Activated CD4-positive, CD25-positive, alpha-beta regulatory T cell (primary cell): Measurements from ENCODE around the gene USP15.

Experiments
- DNase-seq, 4 experiments: peaks; one replicate each; lab custom pipeline; 2025; lab: John Stamatoyannopoulos, UW

Gene USP15

DNA sequence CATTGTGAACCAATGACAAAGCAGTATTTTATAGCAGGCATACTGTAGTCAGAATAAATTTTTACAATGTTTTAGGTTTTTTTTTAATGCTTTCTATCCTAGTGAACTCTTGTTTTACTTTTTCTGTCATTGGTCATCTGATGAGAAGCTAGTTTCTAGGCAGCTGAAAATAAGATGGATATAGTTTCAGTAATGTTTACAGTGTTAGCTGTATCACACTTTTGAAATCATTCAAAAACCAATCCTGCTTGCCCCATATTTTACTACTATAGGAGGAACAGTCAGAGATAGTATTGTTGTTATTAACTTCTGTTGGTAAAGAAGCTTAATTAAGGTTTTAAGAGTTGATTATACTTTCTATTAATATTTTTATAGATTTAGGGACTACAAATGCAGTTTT lies 24.5 kb downstream of the USP15 start:
- no peak for DNase-seq

DNA sequence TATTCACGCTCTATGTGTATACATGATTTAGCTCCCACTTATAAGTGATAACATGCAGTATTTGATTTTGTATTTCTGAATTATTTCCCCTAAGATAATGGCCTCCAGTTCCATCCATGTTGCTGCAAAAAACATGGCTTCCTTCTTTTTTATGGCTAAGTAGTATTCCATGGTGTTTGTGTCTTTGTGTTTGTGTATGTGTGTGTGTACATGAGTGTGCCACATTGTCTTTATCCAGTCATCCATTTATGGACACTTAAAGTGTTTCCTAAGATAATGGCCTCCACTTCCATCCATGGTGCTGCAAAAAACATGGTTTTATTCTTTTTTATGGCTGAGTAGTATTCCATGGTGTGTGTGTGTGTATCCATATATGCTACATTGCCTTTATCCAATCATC lies 25.1 kb downstream of the USP15 start:
- DNase-seq = no peak

DNA sequence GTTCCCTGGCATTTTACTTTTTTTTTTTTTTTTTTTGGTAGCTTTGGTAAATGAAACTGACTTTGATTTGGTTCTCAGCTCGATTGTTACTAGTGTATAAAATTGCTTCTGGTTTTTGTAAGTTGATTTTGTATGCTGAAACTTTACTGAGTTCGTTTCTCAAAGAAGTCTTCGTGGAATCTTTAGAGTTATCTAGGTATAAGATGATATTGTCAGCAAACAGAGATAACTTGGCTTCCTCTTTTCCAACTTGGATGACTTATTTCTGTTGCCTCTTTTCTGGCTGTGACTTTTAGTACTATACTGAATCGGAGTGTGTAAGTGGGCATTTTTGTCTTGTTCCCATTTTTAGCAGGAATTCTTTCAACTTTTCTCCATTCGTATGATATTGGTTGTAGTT lies 28.1 kb downstream of the USP15 start:
- no peak for DNase-seq

DNA sequence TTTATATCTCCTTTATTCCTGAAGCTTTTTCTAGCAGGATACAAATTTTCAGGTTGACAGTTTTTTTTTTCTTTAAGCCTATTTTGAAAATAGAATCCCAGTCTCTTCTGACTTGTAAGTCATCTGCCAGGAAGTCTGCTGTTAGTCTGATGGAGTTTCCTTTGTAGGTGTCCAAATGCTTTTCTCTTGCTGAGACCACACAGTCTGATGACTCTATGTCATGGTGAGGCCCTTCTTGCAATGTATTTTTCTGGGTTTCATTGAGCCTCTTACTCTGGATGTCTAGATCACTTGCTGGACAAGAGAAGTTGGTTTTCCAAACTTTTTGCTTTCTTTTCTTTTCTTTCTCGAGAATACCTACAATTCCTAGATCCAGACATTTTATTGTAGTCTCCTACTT lies 30.6 kb downstream of the USP15 start:
- no peak for DNase-seq

DNA sequence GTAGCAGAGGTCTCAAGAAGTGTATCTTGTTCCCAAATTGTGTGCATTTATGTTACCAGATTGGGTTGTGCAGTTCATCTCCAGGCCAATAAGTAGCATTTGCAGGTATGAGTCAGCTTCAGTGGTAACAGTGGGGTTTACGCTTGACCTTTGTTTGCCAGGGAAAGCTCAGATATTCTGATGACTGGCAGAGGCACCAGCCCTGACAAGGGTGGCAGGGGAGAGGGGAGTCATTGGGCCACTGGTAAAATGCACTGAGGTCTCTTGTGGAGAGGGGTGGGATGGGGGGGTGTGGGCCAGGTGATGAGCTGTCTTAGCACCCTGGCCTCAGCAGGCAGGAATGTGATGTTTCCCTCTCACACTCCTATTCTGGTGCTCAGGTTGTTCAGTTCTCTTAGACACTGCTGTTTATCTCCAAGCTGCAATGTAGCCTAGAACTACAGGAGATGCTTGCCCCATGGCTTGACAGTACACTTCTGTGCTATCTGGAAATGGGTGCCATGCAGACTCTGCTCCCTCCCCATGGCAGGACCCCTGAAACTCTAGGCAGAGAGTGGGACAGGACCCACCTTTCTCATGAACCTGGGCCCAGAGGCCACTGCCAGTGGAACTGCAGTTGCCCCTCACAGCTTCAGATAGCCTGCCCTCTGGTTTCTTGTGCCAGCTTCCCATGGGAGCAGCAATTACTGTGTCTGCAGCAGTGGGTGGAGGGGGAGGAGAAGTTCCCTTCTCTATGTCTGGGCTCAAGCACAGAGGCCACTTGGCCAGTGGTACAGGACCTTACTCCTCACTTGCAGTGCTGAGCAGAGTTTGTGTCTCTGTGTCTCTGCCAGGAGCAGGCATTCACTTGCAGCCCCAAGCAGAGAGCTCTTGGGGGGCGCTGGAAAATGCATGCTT lies 31.9 kb downstream of the USP15 start:
- no peak for DNase-seq

DNA sequence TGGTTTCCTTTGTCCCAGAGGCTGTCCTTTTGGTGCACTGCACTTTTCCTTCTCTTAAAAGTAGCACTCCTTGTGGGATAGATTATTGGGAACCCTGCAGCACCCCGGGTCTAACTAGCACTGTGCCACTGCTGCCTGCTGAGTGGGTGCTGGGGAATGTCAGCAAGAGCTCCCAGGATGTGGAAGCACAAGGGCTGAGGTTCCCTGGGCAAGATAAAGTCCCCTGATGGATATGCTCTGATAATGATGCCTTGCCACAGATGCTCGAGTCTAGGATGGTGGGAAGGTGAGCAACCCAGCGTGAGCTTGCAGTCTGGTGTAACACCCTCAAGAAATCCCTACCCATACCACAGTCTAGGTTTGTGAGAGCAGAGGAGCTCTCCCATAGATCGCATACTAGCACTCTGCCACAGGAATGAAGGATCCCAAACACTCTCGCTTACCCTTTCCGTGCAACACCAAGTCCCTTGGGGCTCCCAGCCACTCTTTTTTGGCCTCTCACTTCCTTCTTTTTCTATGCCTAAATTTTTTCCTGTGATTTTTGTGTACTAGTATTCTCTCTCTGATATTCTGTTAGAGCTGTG lies 32.6 kb downstream of the USP15 start:
- DNase-seq = no peak

- DNase-seq = no peak
Observed at GRCh38 chr12:62294378-62294777, 34.2 kb downstream of the USP15 start.

DNA sequence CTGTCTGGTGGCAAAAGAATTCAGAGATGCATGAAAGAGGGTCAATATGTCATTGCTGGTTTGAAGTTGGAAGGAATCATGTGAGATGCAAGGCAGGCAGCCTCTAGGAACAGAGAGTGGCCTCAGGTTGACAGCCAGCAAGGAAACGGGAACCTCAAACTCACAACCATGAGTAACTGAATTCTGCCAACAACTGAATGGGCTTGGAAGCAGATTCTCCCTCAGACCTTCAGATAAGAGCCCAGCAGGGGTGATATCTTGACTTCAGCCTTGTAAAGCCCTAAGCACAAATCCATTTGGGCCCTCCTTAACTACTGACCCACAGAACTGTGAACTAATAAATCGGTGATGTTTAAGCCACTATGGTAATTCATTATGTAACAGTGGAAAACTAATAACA lies 35.8 kb downstream of the USP15 start:
- DNase-seq = no peak

DNA sequence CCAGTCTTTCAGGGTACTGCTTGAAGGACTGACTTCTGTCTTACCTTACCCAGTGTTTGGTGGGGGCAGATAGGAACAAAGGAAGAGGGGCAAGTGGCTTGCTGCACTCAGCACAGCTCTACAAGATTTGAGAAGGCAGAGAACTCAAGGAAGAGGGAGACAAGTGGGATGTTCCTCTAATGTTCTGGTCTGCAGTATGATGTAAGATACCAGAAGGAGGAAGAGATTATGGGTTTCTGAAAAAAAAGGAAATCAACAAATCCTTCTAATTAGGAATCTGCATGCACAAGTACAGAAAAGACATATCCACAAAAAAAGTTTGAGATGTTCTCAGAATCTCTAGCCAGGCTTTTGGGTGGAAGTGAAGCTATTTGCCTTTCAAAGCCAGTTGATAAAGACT lies 37.1 kb downstream of the USP15 start:
- DNase-seq = no peak

- DNase-seq = no peak
Observed at GRCh38 chr12:62299617-62300016, 39.4 kb downstream of the USP15 start.

DNA sequence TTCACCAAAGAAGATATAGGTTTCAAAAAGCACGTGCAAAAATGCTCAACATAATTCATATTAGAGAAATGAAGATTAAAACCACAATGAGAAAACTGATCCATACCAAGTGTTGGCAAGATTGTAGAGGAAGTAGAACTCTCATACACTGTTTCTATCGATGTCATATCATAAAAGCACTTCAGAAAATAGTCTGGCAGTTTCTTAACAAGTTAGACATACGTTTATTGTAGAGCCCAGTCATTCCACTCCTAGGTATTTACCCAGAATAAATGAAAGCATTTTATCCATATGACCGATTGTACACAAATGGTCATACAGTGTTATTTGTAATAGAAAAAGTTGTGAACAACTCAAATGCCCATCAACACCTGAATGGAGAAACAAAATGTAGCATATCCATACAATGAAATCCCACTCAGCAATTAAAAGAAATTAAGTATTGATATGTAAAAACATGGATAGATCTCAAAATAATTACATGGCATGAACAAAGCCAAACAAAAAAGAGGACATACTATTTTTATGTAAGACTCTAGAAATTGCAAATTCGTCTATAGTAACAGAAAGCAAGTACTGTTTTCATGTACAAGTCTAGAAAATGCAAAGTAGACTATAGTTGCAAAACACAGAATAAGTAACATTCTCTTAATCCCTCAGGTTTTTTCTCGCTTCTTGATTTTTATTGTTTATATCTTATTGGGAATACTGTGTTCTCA lies 41.0 kb downstream of the USP15 start:
- DNase-seq = no peak

DNA sequence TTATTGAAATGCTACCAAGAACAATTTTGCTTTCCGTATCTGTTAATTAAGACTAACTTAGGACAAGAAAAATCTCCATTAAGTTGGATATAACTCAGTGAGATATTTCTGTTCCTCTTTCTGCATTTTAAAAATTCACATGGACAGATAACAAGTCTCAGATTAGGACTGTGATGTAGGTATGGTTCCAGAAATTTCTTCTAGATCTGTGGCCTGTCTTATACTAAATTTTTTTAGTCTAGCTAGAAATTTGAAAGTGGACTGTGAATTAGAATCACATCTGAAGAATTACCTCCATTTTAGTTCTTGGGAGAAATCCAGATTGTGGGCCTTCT lies 41.6 kb downstream of the USP15 start:
- no peak for DNase-seq

DNA sequence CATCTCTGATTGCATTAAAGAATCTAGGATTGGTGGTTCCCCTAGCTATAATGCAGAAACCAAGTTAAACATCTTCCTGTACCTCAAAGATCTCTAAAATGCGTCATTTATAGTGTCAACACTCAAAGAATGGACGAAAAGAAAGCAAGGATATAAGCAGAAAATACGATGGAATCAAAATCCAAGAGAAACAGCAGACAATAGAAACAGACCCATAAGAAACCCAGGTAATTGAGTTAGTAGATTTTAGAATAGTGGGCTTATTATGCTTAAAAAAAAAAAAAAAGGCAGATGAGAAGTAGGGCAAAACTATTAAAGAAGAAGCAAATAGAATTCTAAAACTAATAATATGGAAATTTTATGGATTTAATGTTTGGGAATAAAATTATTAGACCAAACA lies 44.4 kb downstream of the USP15 start:
- no peak for DNase-seq

DNA sequence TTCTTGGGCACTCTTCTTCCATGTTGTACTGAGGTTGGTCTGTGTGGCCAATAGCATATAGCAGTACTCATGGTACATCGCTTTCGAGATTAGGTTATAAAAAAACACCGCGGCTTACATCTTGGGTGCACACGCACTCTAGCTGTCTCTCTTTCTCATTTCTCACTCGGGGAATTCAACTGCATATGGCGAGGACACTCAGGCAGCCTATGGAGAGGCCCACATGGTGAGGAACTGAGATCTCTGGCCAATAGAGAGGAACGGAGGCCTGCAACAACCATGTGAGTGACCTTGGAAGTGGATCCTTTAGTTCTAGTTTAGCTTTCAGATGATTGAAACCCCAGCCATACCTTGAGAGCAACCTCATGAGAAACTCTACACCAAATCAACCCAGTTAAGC lies 45.6 kb downstream of the USP15 start:
- no peak for DNase-seq

DNA sequence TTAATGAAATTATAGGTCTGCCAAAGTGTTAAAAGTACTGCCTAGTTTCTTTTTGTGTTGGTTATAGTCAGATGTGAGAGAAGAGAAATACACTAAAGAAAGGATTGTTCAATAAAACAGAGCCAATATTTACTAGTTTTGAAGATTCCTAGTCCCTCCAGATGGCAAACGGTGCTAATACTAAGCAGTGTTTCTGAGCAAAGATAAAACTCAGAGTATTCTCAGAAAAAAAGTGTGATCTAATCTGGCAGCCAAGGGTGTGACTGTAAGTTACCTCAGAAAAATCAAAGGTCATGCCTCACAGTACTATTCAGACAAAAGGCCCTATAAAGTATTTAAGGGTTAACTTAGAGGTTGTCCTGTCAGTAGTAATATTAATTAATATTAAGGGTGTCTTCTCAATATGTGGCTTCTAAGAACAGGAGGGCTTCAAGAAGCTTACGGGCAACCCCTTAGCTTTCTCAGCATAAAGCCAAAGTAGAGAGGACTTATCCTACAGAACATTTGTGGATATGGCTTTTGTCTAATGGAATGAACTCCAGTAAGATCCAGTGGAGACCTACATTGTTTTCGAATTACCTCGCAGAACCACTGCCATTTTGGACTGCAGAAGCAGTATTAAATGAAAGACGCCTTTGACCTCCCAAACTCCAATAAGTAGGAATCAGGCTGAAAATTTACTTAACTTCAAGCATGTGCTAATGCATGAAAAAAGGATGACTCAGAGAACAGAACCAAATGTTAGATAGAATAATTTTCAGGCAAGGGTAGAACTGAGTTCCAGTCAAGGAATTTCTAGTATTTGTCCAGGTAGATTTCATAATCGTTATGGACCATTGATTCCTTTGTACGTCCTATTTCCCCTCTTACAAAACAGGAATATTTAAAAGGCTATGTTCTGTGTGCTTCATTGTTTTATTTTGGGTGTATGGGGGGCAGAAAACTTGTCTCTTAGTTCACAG lies 46.6 kb downstream of the USP15 start:
- no peak for DNase-seq

GRCh38 chr12:62308201-62308600 lies 48.0 kb downstream of the USP15 start:
- no peak for DNase-seq

- no peak for DNase-seq
Observed at GRCh38 chr12:62313727-62314380, 53.6 kb downstream of the USP15 start.

DNA sequence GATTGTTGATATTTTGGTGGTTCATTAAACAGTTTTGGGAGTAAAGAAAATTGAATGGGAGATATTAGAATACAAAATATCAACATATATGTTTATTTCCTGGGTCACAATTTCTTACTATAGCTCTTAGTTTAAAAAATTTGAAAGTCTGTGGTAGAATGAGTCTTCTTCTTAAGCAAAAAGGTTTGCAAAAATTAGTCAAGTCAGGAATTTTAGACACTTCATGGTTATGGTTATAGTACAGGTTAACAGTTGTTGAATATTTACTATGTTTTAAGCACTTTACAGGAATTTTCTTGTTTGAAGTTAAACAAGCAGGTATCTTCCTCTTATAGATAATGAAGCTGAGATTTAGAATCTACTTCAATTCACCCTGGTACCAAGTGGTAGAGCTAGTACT lies 56.8 kb downstream of the USP15 start:
- DNase-seq = no peak

- no peak for DNase-seq
Observed at GRCh38 chr12:62319058-62319457, 58.9 kb downstream of the USP15 start.

- DNase-seq = no peak
Observed at GRCh38 chr12:62320054-62320453, 59.9 kb downstream of the USP15 start.

DNA sequence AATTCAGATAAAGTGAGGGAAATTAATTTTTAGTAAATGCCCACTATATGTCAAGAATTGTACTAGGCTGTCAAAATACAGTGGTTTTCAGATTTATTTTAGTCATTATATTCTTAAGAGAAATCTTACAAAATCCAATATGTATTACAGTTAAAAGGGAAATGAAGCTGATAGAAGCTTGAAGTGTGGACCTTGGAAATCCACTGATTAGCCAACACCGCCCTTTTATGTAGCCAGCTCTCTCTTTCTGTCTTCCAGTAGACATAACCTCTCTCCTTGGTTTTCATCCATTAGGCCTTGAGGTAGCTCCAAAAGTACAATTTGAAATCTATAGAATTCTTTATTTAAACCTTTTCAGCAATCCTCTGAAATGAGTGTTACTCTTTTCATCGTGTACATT lies 63.2 kb downstream of the USP15 start:
- DNase-seq = no peak
